H1 (cell line): ENCODE results near the gene CHI3L2. TPM values are rescaled to one million over a fixed set of nuclear protein-coding genes. Genes with fewer than 3 reads are reported as not detected.

Experiments used
- CTCF ChIA-PET: fragments of 300-600 bp; sonication (Branson Sonifier 250); formaldehyde crosslinking; loops from one replicate; lab custom pipeline; 2021; ENCODE audit not compliant: partially characterized antibody; lab: Charles Lee
- POLR2A ChIA-PET: fragments of 300-600 bp; sonication (Branson Sonifier 250); formaldehyde crosslinking; loops from one replicate; lab custom pipeline; 2021; ENCODE audit warnings: inconsistent platforms; ENCODE audit not compliant: partially characterized antibody; lab: Charles Lee
- DNase-seq, 2 experiments: peaks; one replicate each; pipeline versions ENCODE4 v3.0.0 to v3.0.0-alpha.2; 2010 to 2022; ENCODE audit warnings: low spot score in 2 of 2, low read depth in 1 of 2, mixed read lengths in 1 of 2
- FAIRE-seq: peaks from 2 replicates; lab custom pipeline; 2011; peaks lifted over from hg19 to GRCh38; lab: Jason Lieb, UNC
- H2AFZ ChIP-seq: 2 replicates; pipeline ENCODE4 v1.8.1; 2012; ENCODE audit warnings: low read length, inconsistent platforms
- H2AK5ac ChIP-seq: 2 replicates; pipeline ENCODE4 v1.6.1; 2013; ENCODE audit warnings: low read depth, low read length
- H2BK120ac ChIP-seq: replicated peaks from 2 replicates; pipeline ENCODE3; 2013; ENCODE audit warnings: low read depth, low read length, inconsistent platforms
- H2BK12ac ChIP-seq: 2 replicates; pipeline ENCODE4 v1.6.1; 2013; ENCODE audit warnings: low read depth, low read length
- H2BK15ac ChIP-seq: 2 replicates; pipeline ENCODE4 v1.6.1; 2013; ENCODE audit warnings: low read length
- H2BK20ac ChIP-seq: 2 replicates; pipeline ENCODE4 v1.6.1; 2013; ENCODE audit warnings: low read length
- H2BK5ac ChIP-seq: 2 replicates; pipeline ENCODE4 v1.6.1; 2013; ENCODE audit warnings: low read depth, low read length
- H3K14ac ChIP-seq: 2 replicates; pipeline ENCODE4 v1.6.1; 2013; ENCODE audit warnings: inconsistent platforms; ENCODE audit not compliant: insufficient read length
- H3K18ac ChIP-seq: 2 replicates; pipeline ENCODE4 v1.6.1; 2013; ENCODE audit warnings: low read length; ENCODE audit errors: extremely low read depth
- H3K23ac ChIP-seq: 2 replicates; pipeline ENCODE4 v1.6.1; 2013; ENCODE audit warnings: inconsistent platforms; ENCODE audit not compliant: insufficient read length
- H3K23me2 ChIP-seq: 2 replicates; pipeline ENCODE4 v1.6.1; 2013; ENCODE audit warnings: low read depth, low read length
- H3K27ac ChIP-seq: 2 replicates; pipeline ENCODE4 v1.6.1; 2011; ENCODE audit warnings: low read depth, low read length, inconsistent platforms
- H3K27me3 ChIP-seq, 4 experiments: replicated peaks in 1 of 4; 1 replicate in 1 of 4; 2 replicates in 3 of 4; pipeline versions ENCODE4 v1.6.1 to v1.8.1; 2011 to 2013; ENCODE audit warnings: low read length in 3 of 4, mild to moderate bottlenecking in 3 of 4, inconsistent platforms in 2 of 4, mixed read lengths in 2 of 4, moderate library complexity in 1 of 4; ENCODE audit not compliant: control insufficient read depth in 3 of 4, insufficient read depth in 3 of 4; ENCODE audit errors: extremely low read depth in 1 of 4
- H3K36me3 ChIP-seq, 4 experiments: 2 replicates each; pipeline versions ENCODE4 v1.6.1 to v1.8.1; 2011 to 2013; ENCODE audit warnings: mild to moderate bottlenecking in 4 of 4, low read length in 3 of 4, moderate library complexity in 2 of 4, control low read depth in 1 of 4, inconsistent platforms in 1 of 4; ENCODE audit not compliant: insufficient read depth in 4 of 4, control insufficient read depth in 2 of 4
- H3K4ac ChIP-seq: replicated peaks from 2 replicates; pipeline ENCODE3; 2013; ENCODE audit warnings: low read length, low read depth, mixed read lengths, inconsistent platforms; ENCODE audit not compliant: insufficient read length
- H3K4me1 ChIP-seq, 4 experiments: replicated peaks in 1 of 4; 1 replicate in 1 of 4; 2 replicates in 3 of 4; pipeline versions ENCODE4 v1.6.1 to v1.8.1; 2011 to 2013; ENCODE audit warnings: low read length in 3 of 4, inconsistent platforms in 2 of 4, mixed read lengths in 1 of 4; ENCODE audit not compliant: insufficient read depth in 4 of 4, control insufficient read depth in 3 of 4
- H3K4me2 ChIP-seq, 2 experiments: 2 replicates each; pipeline versions ENCODE4 v1.6.1 to v1.8.1; 2011 to 2013; ENCODE audit warnings: low read depth in 2 of 2, low read length in 2 of 2, control low read depth in 1 of 2, inconsistent platforms in 1 of 2, mild to moderate bottlenecking in 1 of 2; ENCODE audit not compliant: insufficient read depth in 1 of 2
- H3K4me3 ChIP-seq, 4 experiments: fragments of 200-600, 300-600 bp in 1 of 4; sonication (generic), shearing (Covaris generic), sonication (Bioruptor Twin) in 1 of 4; 2 replicates each; pipeline versions ENCODE4 v1.5.1 to v1.8.1; 2011 to 2016; ENCODE audit warnings: low read length in 4 of 4, low read depth in 3 of 4, control low read depth in 2 of 4, inconsistent platforms in 2 of 4, mild to moderate bottlenecking in 2 of 4, mixed read lengths in 1 of 4, moderate library complexity in 1 of 4; ENCODE audit not compliant: insufficient read depth in 2 of 4; ENCODE audit errors: extremely low read depth in 1 of 4
- H3K56ac ChIP-seq: replicated peaks from 2 replicates; pipeline ENCODE3; 2013; ENCODE audit warnings: low read depth, mild to moderate bottlenecking, mixed read lengths, low read length, inconsistent platforms; ENCODE audit not compliant: insufficient read length
- H3K79me1 ChIP-seq: 2 replicates; pipeline ENCODE4 v1.6.1; 2013; ENCODE audit warnings: low read depth, low read length, control low read depth
- H3K79me2 ChIP-seq, 2 experiments: 2 replicates each; pipeline versions ENCODE4 v1.6.1 to v1.8.1; 2012 to 2013; ENCODE audit warnings: low read length in 2 of 2, mild to moderate bottlenecking in 2 of 2, inconsistent platforms in 1 of 2; ENCODE audit not compliant: insufficient read depth in 2 of 2, control insufficient read depth in 1 of 2
- H3K9ac ChIP-seq, 4 experiments: replicated peaks in 1 of 4; 1 replicate in 1 of 4; 2 replicates in 3 of 4; pipeline versions ENCODE4 v1.6.1 to v1.8.1; 2011 to 2013; ENCODE audit warnings: low read depth in 3 of 4, low read length in 3 of 4, control low read depth in 2 of 4, mild to moderate bottlenecking in 2 of 4, moderate library complexity in 2 of 4, inconsistent platforms in 1 of 4; ENCODE audit errors: extremely low read depth in 1 of 4
- H3K9me3 ChIP-seq, 2 experiments: 2 replicates each; pipeline versions ENCODE4 v1.6.1 to v1.8.1; 2012 to 2013; ENCODE audit warnings: mild to moderate bottlenecking in 2 of 2, moderate library complexity in 2 of 2, control low read depth in 1 of 2, inconsistent platforms in 1 of 2, low read depth in 1 of 2, low read length in 1 of 2, mixed read lengths in 1 of 2; ENCODE audit not compliant: insufficient read depth in 2 of 2
- H4K20me1 ChIP-seq, 2 experiments: replicated peaks in 1 of 2; 2 replicates each; pipeline versions ENCODE3 to v1.8.1; 2011 to 2013; ENCODE audit warnings: inconsistent platforms in 2 of 2, low read length in 2 of 2, mild to moderate bottlenecking in 1 of 2; ENCODE audit not compliant: insufficient read depth in 2 of 2, control insufficient read depth in 1 of 2
- H4K5ac ChIP-seq: 2 replicates; pipeline ENCODE4 v1.6.1; 2013; ENCODE audit warnings: low read length, low read depth, mixed read lengths, inconsistent platforms; ENCODE audit not compliant: insufficient read length
- H4K8ac ChIP-seq: 2 replicates; pipeline ENCODE4 v1.8.0; 2013; ENCODE audit warnings: mild to moderate bottlenecking, moderate library complexity, low read length, inconsistent platforms; ENCODE audit not compliant: insufficient read depth; ENCODE audit errors: extremely low read depth
- H4K91ac ChIP-seq: replicated peaks from 2 replicates; pipeline ENCODE3; 2013; ENCODE audit warnings: low read length, mixed read lengths, inconsistent platforms; ENCODE audit not compliant: insufficient read length
- TCF12 ChIP-seq: IDR thresholded peaks from 2 replicates; pipeline ENCODE4 v1.6.1; 2011; ENCODE audit warnings: low read depth, mild to moderate bottlenecking, low read length
- WGBS, 2 experiments: shearing (Covaris generic) in 1 of 2; methylation state at CpG; one replicate each; pipeline versions ENCODE4 v1.1.6 to v1.1.7; 2013 to 2015; ENCODE audit warnings: low lambda C conversion rate in 2 of 2, mixed read lengths in 2 of 2, inconsistent platforms in 1 of 2, low coverage in 1 of 2, missing lambda C conversion rate in 1 of 2; ENCODE audit not compliant: insufficient replicate concordance in 2 of 2, insufficient coverage in 1 of 2, insufficient read length in 1 of 2; ENCODE audit errors: extremely low coverage in 1 of 2, missing lambda C conversion rate in 1 of 2; 5-methylcytosine and 5-hydroxymethylcytosine counted together
- long read RNA-seq, 2 experiments: library from RNA in 1 of 2; library from capped mRNA in 1 of 2; stranded (forward); transcript quantifications; one replicate each; pipeline ENCODE4 v2.0.0, GENCODE V29; 2021; ENCODE audit warnings: inconsistent platforms in 1 of 2
- polyA minus RNA-seq, 3 experiments: library from RNA; depleted of rRNA, polyadenylated mRNA; stranded (reverse); fragments of >200 nt; gene quantifications; 1 replicate in 2 of 3; 2 replicates in 1 of 3; pipeline ENCODE4 v1.2.3, GENCODE V29; 2011
- polyA plus RNA-seq, 7 experiments: library from polyadenylated mRNA; depleted of rRNA in 3 of 7; stranded (reverse) in 5 of 7; unstranded in 2 of 7; fragments of >200 nt in 5 of 7; fragments of 200-250 nt in 2 of 7; gene quantifications; 1 replicate in 5 of 7; 2 replicates in 1 of 7; 4 replicates in 1 of 7; pipeline versions ENCODE4 v1.2.1 to v1.2.3, GENCODE V29; 2011 to 2013; ENCODE audit warnings: missing spikeins in 2 of 7, mixed read lengths in 2 of 7
- total RNA-seq: library from RNA; stranded (reverse); fragmentation: NEBNext Ultra II Directional; extraction: Animal tissue kit (Norgen Biotek cat#: 25700); gene quantifications from 2 replicates; pipeline ENCODE4 v1.2.1, GENCODE V29; 2021

Gene CHI3L2
- not detected in 2 replicates for total RNA-seq
- not detected in 2 replicates for polyA plus RNA-seq (2011; rRNA removed)
- polyA plus RNA-seq (2011; cell fraction: cytosol; rRNA removed): not detected
- polyA plus RNA-seq (2011; cell fraction: nucleus; rRNA removed): not detected
- polyA plus RNA-seq (2012, experiment 1 of 2): not detected in 4 replicates
- not detected for polyA plus RNA-seq (2012, experiment 2 of 2)
- polyA plus RNA-seq (2013, experiment 1 of 2): not detected
- polyA plus RNA-seq (2013, experiment 2 of 2): 0.04 TPM
- polyA minus RNA-seq (2011; rRNA and poly(A)+ RNA removed): not detected in 2 replicates
- polyA minus RNA-seq (2011; cell fraction: cytosol; rRNA and poly(A)+ RNA removed): not detected
- not detected for polyA minus RNA-seq (2011; cell fraction: nucleus; rRNA and poly(A)+ RNA removed)
- long read RNA-seq, experiment 1: 0 reads
- long read RNA-seq, experiment 2: 0 reads

- H2BK120ac ChIP-seq: no peak within 1 kb of the TSS
- H3K9me3 ChIP-seq: no peaks in the 10 kb centered on the region
- H4K5ac ChIP-seq: no peak within 1 kb of the TSS
- no peak within 1 kb of the TSS for H2BK20ac ChIP-seq
- H3K4me2 ChIP-seq: no peak within 1 kb of the TSS
- H2AFZ ChIP-seq: no peak within 1 kb of the TSS
- H2AK5ac ChIP-seq: no peak within 1 kb of the TSS
- H3K56ac ChIP-seq: no peak within 1 kb of the TSS
- peaks cover 0 to 1% (median 0%) of the 10 kb centered on the region in 4 experiments; a peak in 1 of 7 replicates for H3K4me1 ChIP-seq
- H3K4me3 ChIP-seq: no peak within 1 kb of the TSS
- H2BK15ac ChIP-seq: no peak within 1 kb of the TSS
- H3K27ac ChIP-seq: no peak within 1 kb of the TSS
- WGBS, 2 experiments: 89% methylated on average over 3 of the region's 3 CpGs; no CpG with 5 or more reads in 1 of the 2 experiments
- H4K91ac ChIP-seq: no peak within 1 kb of the TSS
- no peak within 1 kb of the TSS for H3K9ac ChIP-seq
- no peak within 1 kb of the TSS for H3K18ac ChIP-seq
- H3K14ac ChIP-seq: no peak within 1 kb of the TSS
- H2BK12ac ChIP-seq: no peak within 1 kb of the TSS
- no peak for TF ChIP-seq TCF12
- no peaks in the 10 kb centered on the region for H3K36me3 ChIP-seq
- DNase-seq (no peak), FAIRE-seq (no peak)
- no peak within 1 kb of the TSS for H3K4ac ChIP-seq
- no peak within 1 kb of the TSS for H2BK5ac ChIP-seq
- H3K27me3 ChIP-seq: no peaks in the 10 kb centered on the region
- ChIA-PET CTCF (interaction anchor here (1.2 to 3.1 kb wide), 5 partner anchors 29 to 202 kb away, joined by 3 to 21 read pairs (median 5); no protein-coding TSS in a partner anchor), POLR2A (no interaction called here)
- H3K23ac ChIP-seq: no peak within 1 kb of the TSS
- no peaks in the 10 kb centered on the region for H4K20me1 ChIP-seq
- no peaks in the 10 kb centered on the region for H3K79me2 ChIP-seq
- no peak within 1 kb of the TSS for H4K8ac ChIP-seq
- H3K79me1 ChIP-seq: no peaks in the 10 kb centered on the region
- no peaks in the 10 kb centered on the region for H3K23me2 ChIP-seq
These were observed at the start of gene CHI3L2 for GRCh38 chr1:111227434-111227833. TSS of gene CHI3L2 (plus strand) at chr1:111227713. CDS start at chr1:111227730, 17 bp downstream.
